ENCODE measurements around the gene ZBTB42.

Gene ZBTB42

DNA sequence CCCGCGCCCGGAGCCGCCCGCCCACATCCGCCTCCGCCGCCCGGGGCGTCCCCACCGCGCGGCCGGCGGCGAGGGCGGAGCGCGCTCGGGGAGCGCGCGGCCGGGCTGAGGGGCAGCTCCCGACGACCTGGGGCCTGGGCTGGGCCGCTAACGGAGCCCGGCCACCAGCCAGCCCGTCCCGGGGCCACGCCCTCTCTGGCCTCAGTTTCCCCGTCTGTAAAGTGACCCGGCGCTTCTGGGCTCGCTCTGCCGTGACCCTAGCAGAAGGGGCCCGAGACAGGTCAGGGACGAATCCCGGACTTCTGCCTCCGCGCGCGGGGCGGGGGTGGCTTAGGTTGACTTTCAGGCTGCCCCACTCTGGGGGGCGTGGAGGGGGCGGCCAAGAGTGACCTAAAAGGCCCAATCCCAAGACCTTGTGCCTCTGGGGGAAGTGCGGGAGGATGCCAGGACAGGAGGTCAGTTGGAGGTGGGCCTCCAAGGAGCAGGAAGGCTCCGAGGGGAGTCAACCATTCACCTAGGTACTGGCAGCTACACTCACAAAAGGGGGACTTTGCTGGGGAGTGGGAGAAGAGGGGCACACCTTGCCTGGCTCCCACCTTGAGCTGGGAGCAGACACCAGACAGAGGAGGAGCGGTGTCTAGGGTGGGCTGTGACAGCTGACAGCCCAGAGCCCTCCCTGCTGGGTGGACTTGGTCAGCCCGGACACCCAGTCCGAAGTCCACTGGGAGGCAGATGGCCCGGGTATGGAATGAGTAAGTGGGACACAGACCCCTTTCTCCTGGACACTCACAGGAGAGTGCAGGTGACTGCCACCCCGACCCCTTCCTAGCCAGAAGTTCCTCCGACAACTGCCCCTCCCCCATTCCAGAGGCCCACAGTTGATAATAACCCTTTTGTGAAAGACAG lies 4.9 kb upstream of the ZBTB42 start:
- DNase-seq, result peak; percentile 21

DNA sequence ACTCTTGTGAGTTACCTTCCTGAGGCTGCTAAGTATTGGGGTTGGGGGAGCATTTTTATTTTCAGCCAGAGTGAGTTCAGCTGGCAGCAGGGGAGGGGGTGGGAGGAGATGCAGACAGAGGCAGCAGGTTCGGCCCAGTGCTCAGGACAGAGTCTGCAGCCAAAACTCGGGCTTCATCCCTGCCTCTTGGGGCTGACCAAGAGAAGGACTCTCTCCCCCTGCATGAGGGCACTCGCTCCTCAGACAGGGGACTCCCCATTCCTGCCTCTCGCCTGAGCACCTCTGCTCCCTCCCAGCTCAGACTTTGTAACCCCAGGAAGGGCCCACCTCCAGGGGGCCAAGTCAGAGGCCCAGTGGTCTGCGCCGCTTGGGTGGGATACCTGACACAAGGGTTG lies 4.2 kb upstream of the ZBTB42 start:
- DNase-seq, result no peak

DNA sequence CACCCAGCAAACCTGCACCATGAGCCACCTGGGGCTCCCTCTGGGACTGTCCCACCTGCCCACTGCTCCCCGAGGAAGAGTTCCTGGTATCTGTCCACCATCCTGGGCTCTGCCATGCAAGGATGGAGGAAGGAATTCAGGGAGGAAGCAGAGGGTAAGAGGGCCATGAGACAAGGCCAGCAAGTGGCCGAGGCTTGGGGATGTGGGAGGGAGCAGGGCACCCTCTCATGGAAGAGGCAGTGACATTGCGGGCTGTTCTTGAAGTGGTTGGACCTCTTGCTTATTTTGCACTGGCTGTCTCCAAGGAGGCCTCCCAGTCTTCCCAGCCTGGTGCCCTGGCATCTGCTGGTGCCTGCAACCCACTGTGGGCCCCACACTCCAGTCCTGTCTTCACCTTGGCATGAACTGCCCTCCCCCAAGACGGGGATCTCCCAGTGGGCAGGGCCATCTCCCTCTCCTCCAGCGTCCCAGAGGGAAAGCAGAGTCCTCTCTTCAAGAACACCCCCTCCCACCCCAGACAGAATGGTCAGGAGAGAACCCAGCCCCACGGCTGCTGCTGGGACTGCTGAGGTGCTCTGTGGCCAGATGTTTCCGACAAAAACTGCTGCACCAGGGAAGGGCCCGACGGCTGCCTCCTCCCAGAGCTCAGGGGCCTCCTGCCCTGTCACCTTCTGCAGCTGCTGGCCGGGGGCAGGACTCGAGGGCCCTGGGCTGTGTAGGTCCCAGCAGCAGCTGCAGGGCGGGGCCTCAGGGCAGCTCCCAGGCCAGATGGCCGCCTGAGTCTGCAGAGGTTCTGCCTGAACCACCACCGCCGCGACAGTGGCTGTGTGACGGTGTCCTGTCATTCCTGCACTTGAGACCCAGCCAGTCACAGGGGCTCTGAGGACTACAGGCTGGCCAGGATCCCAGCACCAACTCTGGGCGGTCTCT lies 3.5 kb upstream of the ZBTB42 start:
- DNase-seq, result no peak

DNA sequence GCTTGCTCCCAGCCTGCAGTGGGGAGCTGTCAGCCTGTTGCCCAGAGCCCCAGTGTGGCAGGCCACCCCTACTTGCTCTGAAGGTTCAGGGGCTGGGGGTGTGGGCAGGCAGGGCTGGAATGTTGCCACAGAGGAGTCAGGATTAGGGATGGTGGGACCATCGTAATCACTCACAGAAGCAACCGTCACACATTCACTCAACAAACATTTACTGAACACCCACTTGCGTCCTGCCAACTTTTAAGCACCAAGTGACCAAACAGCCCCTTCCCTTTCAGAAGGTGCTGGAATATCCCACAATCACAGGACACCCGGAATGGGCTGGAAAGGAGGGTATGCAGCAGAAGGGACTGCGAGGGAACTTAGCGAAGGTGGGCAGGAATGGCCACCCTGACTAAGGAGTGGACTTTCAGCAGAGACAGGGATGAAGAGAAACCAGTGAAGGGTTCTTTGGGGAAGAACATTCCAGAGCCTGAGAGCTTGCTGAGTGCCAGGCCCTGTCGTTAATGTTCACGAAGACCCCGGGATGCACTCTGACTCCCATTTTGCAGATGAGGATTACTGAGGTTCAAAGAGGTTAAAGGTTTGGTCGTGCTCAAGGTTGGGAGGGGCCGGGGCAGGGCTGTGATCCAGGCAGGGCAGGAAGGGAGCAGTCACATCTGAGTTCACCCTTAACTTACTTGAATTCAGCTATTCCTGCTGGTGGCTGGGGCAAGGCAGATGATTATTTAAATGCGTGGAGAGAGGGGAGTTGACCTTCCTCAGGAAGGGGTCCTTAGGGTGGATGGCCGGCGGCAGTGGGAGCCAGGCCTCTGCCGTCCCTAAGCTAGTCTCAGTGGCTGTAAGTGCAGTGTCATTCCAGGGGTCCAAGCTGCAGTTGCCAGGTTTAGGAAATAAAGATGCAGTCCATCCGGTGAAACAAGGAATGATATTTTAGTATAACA lies 2.3 kb upstream of the ZBTB42 start:
- no peak for DNase-seq

DNA sequence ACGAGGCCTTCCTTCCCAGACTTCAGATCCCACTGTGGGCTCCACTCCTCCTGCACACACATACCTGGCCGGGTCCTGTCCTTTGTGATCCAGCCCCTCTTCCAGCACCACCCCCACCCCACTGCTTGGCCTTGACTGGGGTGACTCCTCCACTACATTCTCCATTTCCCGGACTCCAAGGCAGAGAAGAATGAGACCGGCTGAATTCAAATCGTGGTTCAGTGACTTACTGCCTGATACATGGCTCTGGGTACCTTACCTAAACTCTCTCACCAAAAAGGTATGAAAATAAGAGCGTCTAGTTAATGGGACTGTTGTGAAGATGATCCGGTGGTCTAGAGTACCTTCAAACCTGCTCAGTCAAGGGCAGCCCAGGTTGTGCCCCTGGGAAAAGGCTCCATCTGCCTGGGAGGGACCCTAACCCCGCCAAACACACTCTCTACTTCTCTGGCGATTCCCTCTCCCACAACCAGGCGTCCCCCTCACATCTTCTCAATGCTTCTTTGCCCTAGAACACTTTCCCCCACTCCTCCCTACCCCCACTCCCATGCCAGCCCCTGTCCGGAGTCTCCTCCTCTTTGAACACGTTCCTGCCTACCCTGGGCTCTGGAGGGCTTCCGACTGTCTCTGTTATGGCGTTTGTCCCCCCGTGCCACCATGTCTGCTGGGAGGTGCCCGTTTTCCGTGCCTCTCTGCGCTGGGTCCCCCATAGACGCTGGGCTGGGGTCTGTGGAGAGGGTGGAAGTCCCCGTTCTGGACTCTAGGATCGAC lies 1.5 kb upstream of the ZBTB42 start:
- DNase-seq, result no peak

DNA sequence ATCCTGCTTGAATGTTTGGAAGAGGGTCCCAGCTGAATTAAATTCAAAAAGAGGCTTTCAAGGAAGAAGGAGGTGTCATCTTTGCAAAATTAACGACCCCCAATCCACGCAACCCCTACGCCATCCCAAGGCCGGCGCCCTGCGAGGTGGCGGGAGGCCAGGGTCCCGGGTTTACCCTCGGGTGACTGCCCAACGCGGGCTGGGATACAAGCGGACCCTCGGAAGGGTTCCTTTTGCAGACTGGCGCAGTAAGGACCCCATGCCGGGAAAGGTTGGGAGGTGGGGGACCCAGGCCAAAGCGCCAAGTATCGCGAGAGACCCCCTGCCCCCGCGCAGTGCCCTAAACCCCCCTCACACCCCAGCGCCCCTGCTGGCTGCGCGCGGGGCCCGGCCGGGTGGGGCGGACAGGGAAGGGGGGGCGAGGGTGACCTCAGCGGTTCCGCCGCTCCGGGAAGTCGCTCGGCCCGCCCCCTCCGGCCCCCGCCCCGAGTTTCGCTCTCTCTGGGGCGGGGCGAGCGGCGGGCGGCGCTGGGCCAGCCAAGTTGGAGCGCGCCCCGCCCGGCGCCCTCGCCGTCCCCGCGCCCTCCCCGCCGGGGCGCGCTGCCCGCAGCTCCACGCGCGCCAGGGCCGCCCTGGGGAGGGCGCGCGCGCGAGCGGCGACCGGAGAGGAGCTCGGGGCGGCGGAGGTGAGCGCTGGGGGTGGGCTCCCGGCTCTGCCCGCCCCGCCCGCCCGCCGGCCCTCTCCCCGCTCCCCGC lies 708 bp upstream of the ZBTB42 start:
- peak; percentile 14 for DNase-seq

DNA sequence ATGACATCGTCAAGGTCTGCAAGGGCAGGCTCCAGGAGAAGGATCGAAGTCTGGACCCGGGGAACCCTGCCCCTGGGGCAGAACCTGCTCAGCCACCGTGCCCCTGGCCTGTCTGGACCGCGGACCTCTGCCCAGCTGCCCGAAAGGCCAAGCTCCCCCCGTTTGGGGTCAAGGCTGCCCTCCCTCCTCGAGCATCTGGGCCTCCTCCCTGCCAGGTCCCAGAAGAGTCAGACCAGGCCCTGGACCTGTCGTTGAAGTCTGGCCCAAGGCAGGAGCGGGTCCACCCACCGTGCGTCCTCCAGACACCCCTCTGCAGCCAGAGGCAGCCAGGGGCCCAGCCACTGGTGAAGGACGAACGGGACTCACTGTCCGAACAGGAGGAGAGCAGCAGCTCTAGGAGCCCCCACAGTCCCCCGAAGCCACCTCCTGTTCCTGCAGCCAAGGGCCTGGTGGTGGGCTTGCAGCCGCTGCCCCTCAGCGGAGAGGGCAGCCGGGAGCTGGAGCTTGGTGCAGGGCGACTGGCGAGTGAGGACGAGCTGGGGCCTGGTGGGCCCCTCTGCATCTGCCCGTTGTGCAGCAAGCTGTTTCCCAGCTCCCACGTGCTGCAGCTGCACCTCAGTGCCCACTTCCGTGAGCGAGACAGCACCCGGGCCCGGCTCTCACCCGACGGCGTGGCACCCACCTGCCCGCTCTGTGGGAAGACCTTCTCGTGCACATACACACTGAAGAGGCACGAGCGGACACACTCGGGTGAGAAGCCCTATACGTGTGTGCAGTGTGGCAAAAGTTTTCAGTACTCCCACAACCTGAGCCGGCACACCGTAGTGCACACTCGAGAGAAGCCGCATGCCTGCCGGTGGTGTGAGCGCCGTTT lies 856 bp downstream of the ZBTB42 start:
- no peak for DNase-seq

DNA sequence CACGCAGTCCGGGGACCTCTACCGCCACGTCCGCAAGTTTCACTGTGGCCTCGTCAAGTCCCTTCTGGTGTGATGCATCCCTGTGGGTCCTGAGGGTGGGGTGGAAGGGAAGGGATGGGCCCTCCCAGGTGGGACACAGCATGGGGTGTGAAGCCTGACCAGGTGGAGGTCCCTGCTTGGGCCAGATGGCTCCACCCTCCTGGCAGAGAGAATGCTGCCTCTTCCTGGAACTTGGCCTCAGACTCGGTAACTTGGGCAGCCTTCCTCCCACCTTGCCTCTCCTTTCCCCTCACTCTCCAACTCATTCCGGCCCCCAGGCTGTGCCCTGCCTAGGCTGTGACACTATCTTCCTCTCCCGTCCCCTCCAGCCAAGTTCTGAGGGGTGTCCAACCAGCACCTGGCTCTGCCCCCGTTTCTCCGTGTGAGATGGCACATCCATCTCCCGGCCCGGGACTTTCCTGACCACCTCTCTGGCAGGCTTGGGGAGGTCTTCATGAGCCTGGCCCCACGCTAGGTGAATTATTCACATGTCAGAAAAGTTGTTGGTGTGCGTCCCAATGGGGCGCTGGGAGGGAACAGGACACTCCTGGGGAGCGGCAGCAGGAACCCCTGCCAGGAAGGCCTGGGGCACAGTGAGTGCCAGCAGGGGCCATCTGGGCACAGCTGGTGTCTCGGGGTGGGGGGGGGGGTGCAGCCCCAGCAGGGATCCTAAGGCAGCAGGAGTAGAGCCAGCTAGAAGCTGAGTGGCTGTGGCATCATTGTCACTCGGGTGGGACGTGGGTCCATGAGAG lies 1.7 kb downstream of the ZBTB42 start:
- DNase-seq, result no peak

DNA sequence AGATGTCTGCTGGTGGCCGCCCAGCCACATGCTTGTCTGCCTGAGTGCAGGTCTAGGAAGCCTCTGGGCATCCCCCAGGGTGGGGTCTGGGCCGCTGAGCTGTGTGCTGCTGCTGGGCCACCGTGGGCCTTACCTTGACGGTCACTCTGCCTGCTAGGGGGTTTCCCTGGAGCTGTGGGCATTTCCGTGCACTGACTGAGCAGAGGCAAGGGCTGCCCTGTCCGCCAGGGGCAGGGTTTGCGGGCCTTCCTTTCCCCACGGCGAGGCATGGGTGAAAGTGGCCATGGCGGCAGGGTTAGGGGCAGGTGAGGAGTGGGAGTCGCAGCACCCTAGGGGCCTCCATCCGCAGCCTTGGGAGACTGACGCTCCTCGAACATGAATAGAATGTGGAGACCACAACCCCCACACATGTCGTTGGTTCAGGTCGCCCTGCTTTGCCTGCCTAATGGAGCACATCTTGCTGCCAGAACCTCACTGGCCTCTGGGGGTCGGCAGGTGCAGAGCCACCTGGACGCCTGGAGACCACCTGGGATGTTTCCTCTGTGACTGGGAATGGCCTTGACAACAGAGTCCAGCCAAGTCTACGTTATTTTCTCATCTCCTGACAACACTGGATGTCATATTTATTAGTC lies 2.5 kb downstream of the ZBTB42 start:
- DNase-seq, result no peak

DNA sequence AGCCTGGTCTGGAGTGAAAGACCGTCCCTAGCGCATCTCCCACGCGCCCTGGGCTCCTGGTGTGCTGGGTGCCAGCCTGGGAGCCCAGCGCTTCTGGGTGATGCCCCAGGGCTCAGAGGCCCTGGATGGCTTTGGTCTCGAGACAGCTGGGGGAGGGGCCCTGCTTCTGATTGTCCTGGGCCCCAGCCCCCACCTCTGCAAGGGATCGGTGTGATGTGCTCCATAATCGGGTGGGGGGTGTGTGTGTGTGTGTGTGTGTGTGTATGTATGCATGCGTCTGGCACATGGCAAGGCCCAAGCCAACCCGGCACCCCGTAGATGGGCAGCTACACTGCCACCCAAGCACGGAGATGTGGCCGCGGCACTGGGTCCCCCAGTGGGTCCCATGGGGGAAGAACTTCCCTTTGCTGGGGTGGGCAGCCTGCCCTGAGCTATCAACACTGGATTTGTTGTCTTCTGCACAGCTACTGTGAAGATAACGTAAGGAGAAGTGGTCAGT lies 3.1 kb downstream of the ZBTB42 start:
- DNase-seq, result no peak

DNA sequence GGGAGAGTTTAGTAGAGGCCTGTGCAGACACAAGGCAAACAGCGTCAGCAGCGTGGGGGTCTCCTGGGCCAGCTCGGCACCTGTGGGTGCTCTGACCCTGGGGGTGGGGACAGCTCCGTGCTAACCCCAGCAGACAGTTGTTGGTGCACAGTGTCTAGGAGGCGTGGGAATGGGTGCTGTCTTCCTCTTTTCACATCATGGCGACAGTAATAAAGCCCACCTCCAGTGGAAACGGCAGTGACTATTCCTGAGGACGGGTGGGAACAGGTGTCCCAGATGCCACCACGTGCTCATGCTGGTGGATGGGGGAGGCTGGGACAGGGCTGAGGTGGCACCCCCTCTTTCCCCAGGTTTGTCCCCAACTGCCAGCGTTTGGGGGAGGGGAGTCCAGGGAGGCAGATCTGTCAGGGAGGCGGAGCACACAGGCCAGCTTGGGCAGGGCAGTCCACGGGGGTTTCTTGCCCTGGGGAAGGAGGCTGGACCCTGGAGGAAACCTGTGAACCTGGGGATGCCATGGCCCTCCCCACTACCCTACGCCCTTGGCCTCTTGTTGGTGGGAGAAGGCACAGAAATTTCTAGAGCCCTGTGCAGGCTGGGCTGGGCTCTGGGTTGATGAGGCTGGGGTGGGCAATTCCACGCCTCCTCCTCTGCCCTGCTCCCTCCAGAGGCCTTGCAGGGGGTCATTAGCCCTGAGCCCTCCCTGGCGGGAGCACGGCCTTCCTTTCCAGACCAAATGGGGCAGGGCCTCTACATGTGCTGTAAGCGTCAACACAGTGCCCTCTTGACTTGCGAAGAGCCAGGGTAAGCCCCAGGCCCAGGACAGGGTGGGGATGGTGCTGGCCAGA lies 3.8 kb downstream of the ZBTB42 start:
- DNase-seq, result no peak

DNA sequence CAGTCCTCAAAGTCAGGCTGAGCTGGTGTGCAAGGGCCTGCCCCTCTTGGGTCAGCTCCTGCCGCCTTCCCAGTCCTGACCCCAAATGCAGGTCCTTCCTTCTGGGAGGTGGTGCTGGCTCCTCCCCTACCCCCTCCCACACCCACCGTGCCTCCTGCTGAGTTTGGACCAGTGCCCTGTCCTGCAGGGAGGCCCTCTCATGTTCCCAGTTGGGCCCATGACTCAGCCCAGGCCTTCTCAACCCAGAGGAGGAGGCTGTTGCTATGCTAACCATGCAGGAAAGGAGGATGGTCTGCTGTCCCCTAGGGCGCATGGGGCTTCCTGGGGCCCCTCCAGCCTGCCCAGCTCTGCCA lies 4.4 kb downstream of the ZBTB42 start:
- no peak for DNase-seq

DNA sequence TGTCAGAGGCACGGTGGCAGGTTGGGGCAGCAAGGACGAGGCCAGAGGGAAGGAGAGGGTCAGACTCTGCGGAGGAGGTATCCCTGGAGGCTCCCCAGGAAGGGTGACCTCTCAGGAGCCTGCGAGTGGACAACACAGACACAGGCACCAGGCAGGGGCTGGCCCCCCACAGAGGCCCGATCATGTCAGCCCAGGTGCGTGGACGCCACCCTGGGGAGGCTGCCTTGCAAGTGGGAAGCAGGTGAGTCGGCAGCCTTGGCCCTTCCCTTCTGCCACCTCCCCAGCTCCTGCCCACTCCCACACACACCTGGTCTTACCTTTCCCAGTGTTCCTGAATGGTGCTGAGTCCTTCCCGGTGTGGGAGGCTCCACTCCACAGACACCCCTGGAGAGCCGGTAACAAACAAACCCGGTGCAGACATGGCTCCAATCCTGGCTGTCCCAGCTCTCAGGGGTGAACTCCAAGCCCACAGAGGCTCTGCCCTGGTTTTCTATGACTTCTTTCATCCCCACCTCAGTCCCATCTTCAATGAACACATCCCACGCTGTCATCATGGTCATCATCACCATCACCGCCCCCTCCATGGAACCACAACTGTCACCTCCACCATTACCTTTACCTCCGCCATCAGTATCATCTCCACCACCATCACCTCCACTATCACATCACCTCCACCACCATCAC lies 5.2 kb downstream of the ZBTB42 start:
- no peak for DNase-seq

DNA sequence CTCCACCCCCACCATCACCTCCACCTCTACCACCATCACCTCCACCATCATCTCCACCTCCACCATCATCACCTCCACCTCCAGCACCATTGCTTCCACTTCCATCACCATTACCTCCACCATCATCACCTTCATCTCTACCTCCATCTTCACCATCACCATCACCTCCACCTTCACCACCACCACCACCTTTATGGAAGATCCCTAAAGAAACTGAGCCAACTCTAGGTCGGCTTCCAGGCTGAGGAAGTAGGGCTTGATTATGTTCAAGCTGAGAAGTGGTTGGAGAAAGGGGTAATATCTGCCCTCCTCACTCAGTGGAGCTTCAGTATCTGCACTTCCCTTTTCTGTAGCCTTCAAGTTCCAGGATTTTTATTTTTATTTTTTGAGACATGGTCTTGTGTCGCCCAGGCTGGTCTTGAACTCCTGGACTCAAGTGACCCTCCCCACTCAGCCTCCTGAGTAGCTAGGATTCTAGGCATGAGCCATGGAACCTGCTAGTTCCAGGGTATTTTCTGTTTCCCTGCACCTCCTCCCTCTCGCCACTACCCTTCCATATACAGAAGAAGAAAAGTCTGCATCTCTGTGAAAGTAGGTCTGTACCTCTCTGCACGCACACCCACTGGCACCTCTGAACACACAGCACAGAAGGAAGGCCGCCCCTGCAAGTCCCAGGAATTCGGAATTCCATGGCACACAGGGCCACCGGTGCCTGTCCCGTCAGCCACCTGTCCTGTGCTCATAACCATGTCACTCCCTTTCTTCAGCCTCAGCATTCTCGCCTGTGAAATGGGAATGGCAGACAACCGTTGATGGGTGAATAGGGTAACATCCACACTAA lies 5.9 kb downstream of the ZBTB42 start:
- no peak for DNase-seq

DNA sequence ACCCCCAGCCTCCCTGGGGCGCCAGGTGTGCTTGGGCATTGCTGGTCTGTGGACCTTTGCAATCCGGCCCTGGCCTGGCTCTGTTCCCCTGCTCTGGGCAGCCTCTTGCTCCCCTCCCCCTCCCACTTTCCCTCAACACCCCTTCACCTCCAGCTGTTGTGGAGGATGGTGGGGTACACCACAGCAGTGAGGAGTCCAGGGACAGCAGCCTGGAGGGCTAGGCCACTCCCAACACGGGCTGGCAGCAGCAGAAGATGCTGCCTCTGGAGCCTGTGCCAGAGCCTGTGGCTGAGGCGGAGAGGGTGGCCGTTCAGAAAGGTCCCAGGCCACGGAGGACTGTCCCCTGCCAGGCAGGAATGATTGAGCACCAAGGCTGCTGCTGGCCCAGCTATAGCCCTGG lies 7.6 kb downstream of the ZBTB42 start:
- DNase-seq, result no peak

DNA sequence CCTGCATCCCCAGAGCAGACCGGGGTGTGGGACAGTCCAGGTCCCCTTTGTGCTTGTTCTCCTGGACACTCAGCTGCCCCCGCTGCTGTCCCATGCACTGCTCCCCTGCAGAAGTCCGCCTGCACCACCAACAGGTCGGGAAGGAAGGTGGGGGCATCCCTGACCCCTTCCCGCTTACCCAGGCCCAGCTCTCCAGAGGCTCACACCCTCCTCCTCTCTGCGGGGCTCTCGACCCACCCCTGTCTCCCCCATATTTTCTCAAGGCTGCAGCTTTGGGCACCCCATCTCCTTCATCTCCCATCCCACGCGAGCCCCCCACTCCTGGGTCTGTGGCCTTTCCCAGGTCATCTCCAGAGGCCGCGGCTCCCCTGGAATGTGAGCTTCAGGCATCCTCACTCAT lies 9.4 kb downstream of the ZBTB42 start:
- DNase-seq, result no peak

Measured in NCI-H1092 treated with DMSO at 0.1 percent for 48 hours (cell line).